ENCODE data around the gene CC2D2A. TPM values are rescaled to one million over a fixed set of nuclear protein-coding genes. Genes with fewer than 3 reads are reported as not detected.

CC2D2A gene
- total RNA-seq, 1 experiment from 2014 or later = 13.0 TPM

DNA sequence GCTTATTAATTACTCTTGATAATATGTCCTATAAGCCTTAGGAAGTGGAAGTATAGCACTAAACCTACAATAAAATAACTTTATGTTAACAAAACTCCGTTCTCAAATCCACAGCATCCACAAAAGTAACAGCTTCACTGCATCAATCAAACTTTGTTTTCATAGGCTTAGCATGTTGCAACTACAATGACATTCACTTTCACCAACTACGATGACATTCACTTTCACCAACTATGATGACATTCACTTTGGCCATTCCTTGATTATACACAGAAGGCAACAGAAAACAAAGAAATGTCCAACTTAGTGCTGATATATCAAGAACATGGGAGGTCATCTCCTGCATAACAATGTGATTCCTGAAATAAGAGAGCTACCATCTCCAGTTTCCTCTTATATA, 141.2 kb downstream of the CC2D2A start:
- ChIA-PET POLR2A (no interaction called here), RAD21 (ENCODE audit: low non-redundant PET in 1 of 2, low total read pairs in 2 of 2, uncharacterized antibody in 2 of 2, unreplicated experiment in 2 of 2) (no interaction called here), CTCF (no interaction called here)
- DNase-seq (ENCODE audit: low read depth, low spot score) = no peak
- TF ChIP-seq, protein P1, sequence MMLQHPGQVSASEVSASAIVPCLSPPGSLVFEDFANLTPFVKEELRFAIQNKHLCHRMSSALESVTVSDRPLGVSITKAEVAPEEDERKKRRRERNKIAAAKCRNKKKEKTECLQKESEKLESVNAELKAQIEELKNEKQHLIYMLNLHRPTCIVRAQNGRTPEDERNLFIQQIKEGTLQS (IDR thresholded peaks at IDR 0.05) = no peak
- TF ChIP-seq EGR1 (IDR thresholded peaks at IDR 0.05; ENCODE audit: low read depth) (no peak), POLR2A (IDR thresholded peaks at IDR 0.05; ENCODE audit: borderline replicate concordance, extremely low read depth, insufficient read depth, insufficient read length) (no peak), POLR2AphosphoS5 (IDR thresholded peaks at IDR 0.05; ENCODE audit: low read depth, low read length) (no peak), YY1 (IDR thresholded peaks at IDR 0.05; ENCODE audit: extremely low read depth, insufficient replicate concordance, low read depth, low read length) (no peak), ZFX (IDR thresholded peaks at IDR 0.05) (no peak), FOSL1 (IDR thresholded peaks at IDR 0.05; ENCODE audit: low read depth) (no peak), SRF (IDR thresholded peaks at IDR 0.05; ENCODE audit: low read depth) (no peak), JUND (IDR thresholded peaks at IDR 0.05) (no peak)
- TF ChIP-seq, protein P2, sequence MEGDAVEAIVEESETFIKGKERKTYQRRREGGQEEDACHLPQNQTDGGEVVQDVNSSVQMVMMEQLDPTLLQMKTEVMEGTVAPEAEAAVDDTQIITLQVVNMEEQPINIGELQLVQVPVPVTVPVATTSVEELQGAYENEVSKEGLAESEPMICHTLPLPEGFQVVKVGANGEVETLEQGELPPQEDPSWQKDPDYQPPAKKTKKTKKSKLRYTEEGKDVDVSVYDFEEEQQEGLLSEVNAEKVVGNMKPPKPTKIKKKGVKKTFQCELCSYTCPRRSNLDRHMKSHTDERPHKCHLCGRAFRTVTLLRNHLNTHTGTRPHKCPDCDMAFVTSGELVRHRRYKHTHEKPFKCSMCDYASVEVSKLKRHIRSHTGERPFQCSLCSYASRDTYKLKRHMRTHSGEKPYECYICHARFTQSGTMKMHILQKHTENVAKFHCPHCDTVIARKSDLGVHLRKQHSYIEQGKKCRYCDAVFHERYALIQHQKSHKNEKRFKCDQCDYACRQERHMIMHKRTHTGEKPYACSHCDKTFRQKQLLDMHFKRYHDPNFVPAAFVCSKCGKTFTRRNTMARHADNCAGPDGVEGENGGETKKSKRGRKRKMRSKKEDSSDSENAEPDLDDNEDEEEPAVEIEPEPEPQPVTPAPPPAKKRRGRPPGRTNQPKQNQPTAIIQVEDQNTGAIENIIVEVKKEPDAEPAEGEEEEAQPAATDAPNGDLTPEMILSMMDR (IDR thresholded peaks at IDR 0.05 in 2 of 3, conservative IDR thresholded peaks at IDR 0.05 in 1 of 3; ENCODE audit: borderline replicate concordance in 1 of 3, insufficient read depth in 1 of 3, low read depth in 2 of 3, low read length in 2 of 3) = no peak
- TF ChIP-seq, protein P3, sequence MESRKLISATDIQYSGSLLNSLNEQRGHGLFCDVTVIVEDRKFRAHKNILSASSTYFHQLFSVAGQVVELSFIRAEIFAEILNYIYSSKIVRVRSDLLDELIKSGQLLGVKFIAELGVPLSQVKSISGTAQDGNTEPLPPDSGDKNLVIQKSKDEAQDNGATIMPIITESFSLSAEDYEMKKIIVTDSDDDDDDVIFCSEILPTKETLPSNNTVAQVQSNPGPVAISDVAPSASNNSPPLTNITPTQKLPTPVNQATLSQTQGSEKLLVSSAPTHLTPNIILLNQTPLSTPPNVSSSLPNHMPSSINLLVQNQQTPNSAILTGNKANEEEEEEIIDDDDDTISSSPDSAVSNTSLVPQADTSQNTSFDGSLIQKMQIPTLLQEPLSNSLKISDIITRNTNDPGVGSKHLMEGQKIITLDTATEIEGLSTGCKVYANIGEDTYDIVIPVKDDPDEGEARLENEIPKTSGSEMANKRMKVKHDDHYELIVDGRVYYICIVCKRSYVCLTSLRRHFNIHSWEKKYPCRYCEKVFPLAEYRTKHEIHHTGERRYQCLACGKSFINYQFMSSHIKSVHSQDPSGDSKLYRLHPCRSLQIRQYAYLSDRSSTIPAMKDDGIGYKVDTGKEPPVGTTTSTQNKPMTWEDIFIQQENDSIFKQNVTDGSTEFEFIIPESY (IDR thresholded peaks at IDR 0.05; ENCODE audit: extremely low read depth, insufficient replicate concordance, low read length) = no peak
- TF ChIP-seq, protein P4, sequence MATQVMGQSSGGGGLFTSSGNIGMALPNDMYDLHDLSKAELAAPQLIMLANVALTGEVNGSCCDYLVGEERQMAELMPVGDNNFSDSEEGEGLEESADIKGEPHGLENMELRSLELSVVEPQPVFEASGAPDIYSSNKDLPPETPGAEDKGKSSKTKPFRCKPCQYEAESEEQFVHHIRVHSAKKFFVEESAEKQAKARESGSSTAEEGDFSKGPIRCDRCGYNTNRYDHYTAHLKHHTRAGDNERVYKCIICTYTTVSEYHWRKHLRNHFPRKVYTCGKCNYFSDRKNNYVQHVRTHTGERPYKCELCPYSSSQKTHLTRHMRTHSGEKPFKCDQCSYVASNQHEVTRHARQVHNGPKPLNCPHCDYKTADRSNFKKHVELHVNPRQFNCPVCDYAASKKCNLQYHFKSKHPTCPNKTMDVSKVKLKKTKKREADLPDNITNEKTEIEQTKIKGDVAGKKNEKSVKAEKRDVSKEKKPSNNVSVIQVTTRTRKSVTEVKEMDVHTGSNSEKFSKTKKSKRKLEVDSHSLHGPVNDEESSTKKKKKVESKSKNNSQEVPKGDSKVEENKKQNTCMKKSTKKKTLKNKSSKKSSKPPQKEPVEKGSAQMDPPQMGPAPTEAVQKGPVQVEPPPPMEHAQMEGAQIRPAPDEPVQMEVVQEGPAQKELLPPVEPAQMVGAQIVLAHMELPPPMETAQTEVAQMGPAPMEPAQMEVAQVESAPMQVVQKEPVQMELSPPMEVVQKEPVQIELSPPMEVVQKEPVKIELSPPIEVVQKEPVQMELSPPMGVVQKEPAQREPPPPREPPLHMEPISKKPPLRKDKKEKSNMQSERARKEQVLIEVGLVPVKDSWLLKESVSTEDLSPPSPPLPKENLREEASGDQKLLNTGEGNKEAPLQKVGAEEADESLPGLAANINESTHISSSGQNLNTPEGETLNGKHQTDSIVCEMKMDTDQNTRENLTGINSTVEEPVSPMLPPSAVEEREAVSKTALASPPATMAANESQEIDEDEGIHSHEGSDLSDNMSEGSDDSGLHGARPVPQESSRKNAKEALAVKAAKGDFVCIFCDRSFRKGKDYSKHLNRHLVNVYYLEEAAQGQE (IDR thresholded peaks at IDR 0.05; ENCODE audit: low read depth) = no peak
- Histone ChIP-seq H3K4me1 (ENCODE audit: control insufficient read depth in 1 of 2, insufficient read depth in 2 of 2, low read length in 2 of 2) (no peaks in the 10 kb centered on the region), H2AFZ (ENCODE audit: low read depth, low read length, poor library complexity, severe bottlenecking) (no peak overlapping the region), H3K27me3 (ENCODE audit: insufficient read depth, low read length) (no peaks in the 10 kb centered on the region), H3K4me3 (replicated peaks in 1 of 2; ENCODE audit: low read depth in 1 of 2, low read length in 2 of 2) (no peak overlapping the region), H3K79me2 (ENCODE audit: insufficient read depth, low read length) (peaks cover 5% of the 10 kb centered on the region; the same call in 1 of the 2 replicates), H3K9me3 (ENCODE audit: control insufficient read depth in 1 of 2, insufficient read depth in 1 of 2, low read depth in 1 of 2, low read length in 2 of 2) (no peaks in the 10 kb centered on the region), H3K9me2 (ENCODE audit: insufficient read depth) (no peaks in the 10 kb centered on the region), H3K36me3 (ENCODE audit: control insufficient read depth in 1 of 2, insufficient read depth in 2 of 2, low read length in 2 of 2) (no peaks in the 10 kb centered on the region), H3K27ac (ENCODE audit: low read depth, low read length) (no peak overlapping the region), H3K9ac (ENCODE audit: low read length) (no peak overlapping the region), H4K20me1 (ENCODE audit: insufficient read depth) (no peaks in the 10 kb centered on the region), H3K4me2 (ENCODE audit: low read length) (no peak overlapping the region)
- intact Hi-C loops (cut with micrococcal nuclease) = no loop called here
- no TSS peak for BruUV-seq (replicated peaks)
- no peak for ATAC-seq
